HepG2 (cell line): ENCODE results near the gene RAD23A. TPM values are rescaled to one million over a fixed set of nuclear protein-coding genes. Genes with fewer than 3 reads are reported as not detected.
A peak's percentile ranks its signal among the peaks of the same experiment; 100 is the strongest.

ENCODE experiments used
- ATAC-seq: fragments of 200-7000 bp; cut with Tn5 transposase; 3 replicates; pipeline ENCODE4 v1.9.1; 2020; ENCODE audit warnings: mild to moderate bottlenecking, moderate library complexity
- BruUV-seq: library from RNA; stranded (reverse); fragments of 400-500 nt; replicated peaks from 2 replicates; lab custom pipeline; 2021; lab: Mats Ljungman, UMichigan
- CTCF ChIA-PET: fragments of 300-600 bp; formaldehyde crosslinking; extraction: SDS; loops from one replicate; lab custom pipeline; 2021; ENCODE audit warnings: low total read pairs, inconsistent platforms, low intra/inter-chr PET ratio; lab: Yijun Ruan, JAX
- POLR2A ChIA-PET: fragments of 350-600 bp; sonication (Branson Sonifier 250); formaldehyde crosslinking; loops from one replicate; lab custom pipeline; 2020; ENCODE audit warnings: antibody characterized with exemption, inconsistent platforms; lab: Yijun Ruan, JAX
- DNase-seq: peaks from one replicate; pipeline ENCODE4 v3.0.0-alpha.2; 2015; ENCODE audit warnings: low spot score
- FAIRE-seq: peaks from 3 replicates; lab custom pipeline; 2011; peaks lifted over from hg19 to GRCh38; lab: Jason Lieb, UNC
- H2AFZ ChIP-seq: one replicate; pipeline ENCODE4 v1.6.1; 2011; ENCODE audit warnings: low read length, inconsistent platforms
- H3K27ac ChIP-seq: fragments of 300-600 bp; 3 replicates; pipeline ENCODE4 v1.8.0; 2011; ENCODE audit warnings: mixed run types, mild to moderate bottlenecking, mixed read lengths, low read length, inconsistent platforms; ENCODE audit not compliant: insufficient read depth; ENCODE audit errors: extremely low read length
- H3K27me3 ChIP-seq, 2 experiments: fragments of 200-600 bp in 1 of 2; 2 replicates in 1 of 2; 3 replicates in 1 of 2; pipeline versions ENCODE4 v1.6.0 to v1.8.0; 2011; ENCODE audit warnings: low read length in 2 of 2, mild to moderate bottlenecking in 2 of 2, moderate library complexity in 2 of 2, inconsistent platforms in 1 of 2; ENCODE audit not compliant: insufficient read depth in 2 of 2, control insufficient read depth in 1 of 2
- H3K36me3 ChIP-seq, 2 experiments: fragments of 200-600 bp in 1 of 2; replicated peaks in 1 of 2; 2 replicates in 1 of 2; 3 replicates in 1 of 2; pipeline versions ENCODE4 v1.5.1 to v1.8.0; 2011; ENCODE audit warnings: low read length in 2 of 2, inconsistent platforms in 1 of 2; ENCODE audit not compliant: insufficient read depth in 2 of 2, control insufficient read depth in 1 of 2
- H3K4me1 ChIP-seq: 2 replicates; pipeline ENCODE4 v1.5.1; 2012; ENCODE audit warnings: low read length, inconsistent platforms; ENCODE audit not compliant: insufficient read depth
- H3K4me2 ChIP-seq: 2 replicates; pipeline ENCODE4 v1.6.0; 2011; ENCODE audit warnings: low read depth, low read length, inconsistent platforms
- H3K4me3 ChIP-seq, 3 experiments: fragments of 200-600 bp in 1 of 3; sonication (generic), shearing (Covaris generic) in 1 of 3; replicated peaks in 1 of 3; 2 replicates each; pipeline ENCODE4 v1.5.1; 2011 to 2016; ENCODE audit warnings: low read length in 3 of 3, inconsistent platforms in 2 of 3, low read depth in 2 of 3, mild to moderate bottlenecking in 2 of 3, control low read depth in 1 of 3, mixed read lengths in 1 of 3; ENCODE audit not compliant: insufficient read depth in 1 of 3
- H3K79me2 ChIP-seq: one replicate; pipeline ENCODE4 v1.6.1; 2011; ENCODE audit warnings: low read length, inconsistent platforms; ENCODE audit not compliant: insufficient read depth
- H3K9ac ChIP-seq: 2 replicates; pipeline ENCODE4 v1.6.0; 2011; ENCODE audit warnings: mild to moderate bottlenecking, low read depth, low read length, inconsistent platforms; ENCODE audit not compliant: insufficient read depth
- H3K9me3 ChIP-seq: 2 replicates; pipeline ENCODE4 v1.5.1; 2012; ENCODE audit warnings: mild to moderate bottlenecking, low read length
- H4K20me1 ChIP-seq: 2 replicates; pipeline ENCODE4 v1.6.0; 2011; ENCODE audit warnings: inconsistent platforms, mild to moderate bottlenecking, low read length, moderate library complexity; ENCODE audit not compliant: insufficient read depth
- MYC ChIP-seq: sonication (generic); formaldehyde crosslinking; IDR thresholded peaks from 2 replicates; pipeline ENCODE4 v1.9.0; 2021; ENCODE audit warnings: missing genetic modification reagents, borderline replicate concordance
- SSRP1 ChIP-seq: IDR thresholded peaks from 2 replicates; pipeline ENCODE4 v1.6.1; 2016; ENCODE audit warnings: control low read depth
- ZNF280D ChIP-seq: sonication (generic); formaldehyde crosslinking; IDR thresholded peaks from 2 replicates; pipeline ENCODE4 v1.5.1; 2020; ENCODE audit warnings: mild to moderate bottlenecking, missing genetic modification reagents
- WGBS: methylation state at CpG from one replicate; pipeline ENCODE4 v1.1.6; 2017; ENCODE audit warnings: low lambda C conversion rate; 5-methylcytosine and 5-hydroxymethylcytosine counted together
- in situ Hi-C: cut with HindIII; loops from 2 replicates; pipeline ENCODE4 v1.10.0; 2017; ENCODE audit warnings: low pct_unique_long_range_greater_than_20kb; ENCODE audit not compliant: extremely low pct_ligation_motif_present
- intact Hi-C: fragments of 100-400 bp; cut with micrococcal nuclease; formaldehyde crosslinking; loops from one replicate; pipeline ENCODE4 v1.10.0; 2022; ENCODE audit not compliant: unreplicated experiment
- polyA plus RNA-seq, 8 experiments: library from polyadenylated mRNA; depleted of rRNA in 3 of 8; stranded (reverse) in 7 of 8; unstranded in 1 of 8; fragments of >200 nt; fragmentation: Illumina TruSeq in 4 of 8; extraction: Trizol in 4 of 8; gene quantifications; 2 replicates each; pipeline versions ENCODE4 v1.2.1 to v1.2.3, GENCODE V29; 2011 to 2016; ENCODE audit warnings: low read depth in 4 of 8, missing spikeins in 1 of 8, mixed read lengths in 1 of 8; ENCODE audit not compliant: insufficient read depth in 1 of 8
- total RNA-seq, 5 experiments: library from RNA; depleted of rRNA; stranded (reverse); fragments of >200 nt; fragmentation: Illumina TruSeq; extraction: Trizol; gene quantifications; 2 replicates each; pipeline ENCODE4 v1.2.3, GENCODE V29; 2016; ENCODE audit warnings: low read depth in 1 of 5
- TF ChIP-seq, protein P1 (sequence below): sonication (generic); formaldehyde crosslinking; IDR thresholded peaks from 2 replicates; pipeline ENCODE4 v1.9.0; 2021; ENCODE audit warnings: mild to moderate bottlenecking, missing genetic modification reagents
- TF ChIP-seq, protein P2 (sequence below): fragments of 450-650 bp; IDR thresholded peaks from 2 replicates; pipeline ENCODE4 v1.6.1; 2016

RAD23A gene
- total and polyA plus RNA-seq, 2 of the 13 experiments (the other 11 are each of a cell fraction or from before 2014, with no cell fraction given), result 42.5 to 54.2 TPM

- peak overlapping the region in 1 of 3 experiments; percentile 22; a peak in 2 of 6 replicates for H3K4me3 ChIP-seq
- no peak for FAIRE-seq
- intact Hi-C loops (no loop called here), in situ Hi-C loops (loop anchor here (5.0 kb wide), 2 partner anchors 35 to 75 kb away; no protein-coding TSS in a partner anchor)
- H3K27ac ChIP-seq, result no peak overlapping the region
- WGBS, result 36% methylated on average over 1 of the region's 3 CpGs
- no peaks in the 10 kb centered on the region for H3K79me2 ChIP-seq
- ATAC-seq, result no peak
- H2AFZ ChIP-seq, result no peak overlapping the region
- no peak for DNase-seq
- no peaks in the 10 kb centered on the region for H3K36me3 ChIP-seq
- no peaks in the 10 kb centered on the region for H4K20me1 ChIP-seq
- ChIA-PET CTCF (no interaction called here), POLR2A (interaction anchor here (2.9 kb wide), 1 partner anchor 68 kb away, joined by 48 read pairs; no protein-coding TSS in a partner anchor)
- H3K4me1 ChIP-seq, result peaks cover 67% of the 10 kb centered on the region
- H3K4me2 ChIP-seq, result peak overlapping the region; percentile 98
- H3K27me3 ChIP-seq, result peaks cover 0 to 5% of the 10 kb centered on the region in 2 experiments; a peak in 1 of 5 replicates
- TF ChIP-seq ZNF280D (CRISPR knock-in tag) (no peak), SSRP1 (CRISPR knock-in tag) (no peak), MYC (CRISPR knock-in tag) (no peak)
- TF ChIP-seq, protein P1, sequence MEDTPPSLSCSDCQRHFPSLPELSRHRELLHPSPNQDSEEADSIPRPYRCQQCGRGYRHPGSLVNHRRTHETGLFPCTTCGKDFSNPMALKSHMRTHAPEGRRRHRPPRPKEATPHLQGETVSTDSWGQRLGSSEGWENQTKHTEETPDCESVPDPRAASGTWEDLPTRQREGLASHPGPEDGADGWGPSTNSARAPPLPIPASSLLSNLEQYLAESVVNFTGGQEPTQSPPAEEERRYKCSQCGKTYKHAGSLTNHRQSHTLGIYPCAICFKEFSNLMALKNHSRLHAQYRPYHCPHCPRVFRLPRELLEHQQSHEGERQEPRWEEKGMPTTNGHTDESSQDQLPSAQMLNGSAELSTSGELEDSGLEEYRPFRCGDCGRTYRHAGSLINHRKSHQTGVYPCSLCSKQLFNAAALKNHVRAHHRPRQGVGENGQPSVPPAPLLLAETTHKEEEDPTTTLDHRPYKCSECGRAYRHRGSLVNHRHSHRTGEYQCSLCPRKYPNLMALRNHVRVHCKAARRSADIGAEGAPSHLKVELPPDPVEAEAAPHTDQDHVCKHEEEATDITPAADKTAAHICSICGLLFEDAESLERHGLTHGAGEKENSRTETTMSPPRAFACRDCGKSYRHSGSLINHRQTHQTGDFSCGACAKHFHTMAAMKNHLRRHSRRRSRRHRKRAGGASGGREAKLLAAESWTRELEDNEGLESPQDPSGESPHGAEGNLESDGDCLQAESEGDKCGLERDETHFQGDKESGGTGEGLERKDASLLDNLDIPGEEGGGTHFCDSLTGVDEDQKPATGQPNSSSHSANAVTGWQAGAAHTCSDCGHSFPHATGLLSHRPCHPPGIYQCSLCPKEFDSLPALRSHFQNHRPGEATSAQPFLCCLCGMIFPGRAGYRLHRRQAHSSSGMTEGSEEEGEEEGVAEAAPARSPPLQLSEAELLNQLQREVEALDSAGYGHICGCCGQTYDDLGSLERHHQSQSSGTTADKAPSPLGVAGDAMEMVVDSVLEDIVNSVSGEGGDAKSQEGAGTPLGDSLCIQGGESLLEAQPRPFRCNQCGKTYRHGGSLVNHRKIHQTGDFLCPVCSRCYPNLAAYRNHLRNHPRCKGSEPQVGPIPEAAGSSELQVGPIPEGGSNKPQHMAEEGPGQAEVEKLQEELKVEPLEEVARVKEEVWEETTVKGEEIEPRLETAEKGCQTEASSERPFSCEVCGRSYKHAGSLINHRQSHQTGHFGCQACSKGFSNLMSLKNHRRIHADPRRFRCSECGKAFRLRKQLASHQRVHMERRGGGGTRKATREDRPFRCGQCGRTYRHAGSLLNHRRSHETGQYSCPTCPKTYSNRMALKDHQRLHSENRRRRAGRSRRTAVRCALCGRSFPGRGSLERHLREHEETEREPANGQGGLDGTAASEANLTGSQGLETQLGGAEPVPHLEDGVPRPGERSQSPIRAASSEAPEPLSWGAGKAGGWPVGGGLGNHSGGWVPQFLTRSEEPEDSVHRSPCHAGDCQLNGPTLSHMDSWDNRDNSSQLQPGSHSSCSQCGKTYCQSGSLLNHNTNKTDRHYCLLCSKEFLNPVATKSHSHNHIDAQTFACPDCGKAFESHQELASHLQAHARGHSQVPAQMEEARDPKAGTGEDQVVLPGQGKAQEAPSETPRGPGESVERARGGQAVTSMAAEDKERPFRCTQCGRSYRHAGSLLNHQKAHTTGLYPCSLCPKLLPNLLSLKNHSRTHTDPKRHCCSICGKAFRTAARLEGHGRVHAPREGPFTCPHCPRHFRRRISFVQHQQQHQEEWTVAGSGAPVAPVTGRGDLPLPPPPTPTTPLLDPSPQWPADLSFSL (CRISPR knock-in tag), result 0 out of 2 replicates have a peak, but pooled peaks have one; percentile 22
- TF ChIP-seq, protein P2, sequence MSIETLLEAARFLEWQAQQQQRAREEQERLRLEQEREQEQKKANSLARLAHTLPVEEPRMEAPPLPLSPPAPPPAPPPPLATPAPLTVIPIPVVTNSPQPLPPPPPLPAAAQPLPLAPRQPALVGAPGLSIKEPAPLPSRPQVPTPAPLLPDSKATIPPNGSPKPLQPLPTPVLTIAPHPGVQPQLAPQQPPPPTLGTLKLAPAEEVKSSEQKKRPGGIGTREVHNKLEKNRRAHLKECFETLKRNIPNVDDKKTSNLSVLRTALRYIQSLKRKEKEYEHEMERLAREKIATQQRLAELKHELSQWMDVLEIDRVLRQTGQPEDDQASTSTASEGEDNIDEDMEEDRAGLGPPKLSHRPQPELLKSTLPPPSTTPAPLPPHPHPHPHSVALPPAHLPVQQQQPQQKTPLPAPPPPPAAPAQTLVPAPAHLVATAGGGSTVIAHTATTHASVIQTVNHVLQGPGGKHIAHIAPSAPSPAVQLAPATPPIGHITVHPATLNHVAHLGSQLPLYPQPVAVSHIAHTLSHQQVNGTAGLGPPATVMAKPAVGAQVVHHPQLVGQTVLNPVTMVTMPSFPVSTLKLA, result 0 out of 2 replicates have a peak, but pooled peaks have one; percentile 8
- peak overlapping the region; percentile 52 for H3K9ac ChIP-seq
- TSS peak; percentile 74 for BruUV-seq
- no peaks in the 10 kb centered on the region for H3K9me3 ChIP-seq
Measured at GRCh38 chr19:12987190-12987589, 41.5 kb downstream of the RAD23A start.
